ENCODE results near the gene C17orf75. TPM values are rescaled to one million over a fixed set of nuclear protein-coding genes. Genes with fewer than 3 reads are reported as not detected.
"Not testable (repeated sequence)": the region's sequence is repeated elsewhere in the genome, so short reads cannot be mapped to it uniquely, and the experiment has no call there.

Gene C17orf75
- polyA plus RNA-seq, 2 donors: 7.3 to 9.3 TPM

DNA sequence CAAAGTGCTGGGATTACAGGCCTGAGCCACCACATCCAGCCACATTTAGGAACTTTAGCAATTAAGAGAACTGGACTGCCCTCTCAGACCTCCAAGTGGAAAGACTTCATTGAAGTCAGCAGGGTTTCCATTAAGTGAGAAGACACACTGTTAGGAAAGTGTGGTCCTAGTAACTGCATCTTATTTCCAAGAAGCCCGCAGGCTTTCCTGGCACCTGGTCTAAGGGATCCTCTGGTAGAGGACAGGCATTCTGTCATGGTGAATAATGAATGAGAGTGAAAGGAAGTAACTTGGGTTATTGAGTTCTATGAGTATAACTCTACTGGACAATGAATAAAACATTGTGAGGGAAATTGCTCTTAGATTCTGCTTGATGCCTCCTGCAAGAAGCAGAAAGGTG is 14.1 kb downstream of the C17orf75 start:
- Histone ChIP-seq H3K4me1 (ENCODE audit: control insufficient read depth in 2 of 2, insufficient read depth in 2 of 2, low read length in 1 of 2) (no peaks in the 10 kb centered on the region), H3K27ac (ENCODE audit: low read depth in 2 of 2, low read length in 1 of 2) (no peak overlapping the region), H3K36me3 (ENCODE audit: control insufficient read depth in 2 of 2, insufficient read depth in 2 of 2, low read length in 1 of 2) (no peaks in the 10 kb centered on the region), H3K27me3 (ENCODE audit: control insufficient read depth in 1 of 2, insufficient read depth in 2 of 2, low read length in 2 of 2) (no peaks in the 10 kb centered on the region), H3K9me3 (ENCODE audit: control insufficient read depth in 2 of 2, insufficient read depth in 1 of 2, low read depth in 1 of 2, low read length in 1 of 2) (no peaks in the 10 kb centered on the region), H3K4me3 (ENCODE audit: low read depth in 1 of 2, low read length in 2 of 2) (no peak overlapping the region)
- WGBS, 2 donors: 89 to 100% methylated on average over 1 of the region's 1 CpG

DNA sequence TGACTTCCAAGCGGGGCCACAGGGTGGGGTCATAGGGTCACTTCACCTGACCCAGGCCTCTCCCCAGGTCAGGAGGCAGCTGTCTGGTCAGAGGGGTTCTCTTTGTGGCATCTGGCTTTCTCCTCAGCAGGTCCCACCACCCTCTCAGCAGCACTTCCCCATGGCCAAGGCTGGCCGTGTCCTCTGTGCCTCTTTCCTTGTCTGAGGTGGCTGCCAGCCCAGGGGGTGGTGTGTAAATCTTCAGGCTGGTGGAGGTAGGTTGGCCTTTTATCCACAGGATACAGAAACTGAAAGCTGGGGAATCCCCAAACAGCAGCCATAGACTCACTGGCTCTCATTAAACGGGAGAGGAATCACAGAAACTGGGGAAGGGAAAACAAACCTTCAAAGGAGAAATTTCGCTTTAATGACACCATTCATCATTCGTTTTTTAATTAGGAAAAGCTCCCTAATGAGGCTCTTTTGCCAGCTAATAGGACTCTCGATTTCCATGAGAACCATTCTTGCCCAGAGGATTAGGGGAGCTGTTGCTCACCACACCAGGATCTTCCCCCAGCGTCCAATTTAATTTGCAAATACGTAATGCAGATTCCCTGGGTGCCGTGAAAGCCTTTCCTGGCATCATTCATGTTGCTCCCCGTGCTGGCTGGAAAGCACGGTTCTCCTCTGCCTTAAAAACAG is 18.0 kb downstream of the C17orf75 start:
- Histone ChIP-seq H3K27me3 (ENCODE audit: control insufficient read depth in 1 of 2, insufficient read depth in 2 of 2, low read length in 2 of 2) (no peaks in the 10 kb centered on the region), H3K36me3 (ENCODE audit: control insufficient read depth in 2 of 2, insufficient read depth in 2 of 2, low read length in 1 of 2) (no peaks in the 10 kb centered on the region), H3K9me3 (ENCODE audit: control insufficient read depth in 2 of 2, insufficient read depth in 1 of 2, low read depth in 1 of 2, low read length in 1 of 2) (no peaks in the 10 kb centered on the region), H3K4me1 (ENCODE audit: control insufficient read depth in 2 of 2, insufficient read depth in 2 of 2, low read length in 1 of 2) (peaks cover 0 to 5% of the 10 kb centered on the region in 2 donors), H3K4me3 (ENCODE audit: low read depth in 1 of 2, low read length in 2 of 2) (peak overlapping the region in 1 of 2 donors; percentile 18), H3K27ac (ENCODE audit: low read depth in 2 of 2, low read length in 1 of 2) (no peak overlapping the region)
- WGBS, 2 donors: 24 to 36% methylated on average over 11 of the region's 11 CpGs

DNA sequence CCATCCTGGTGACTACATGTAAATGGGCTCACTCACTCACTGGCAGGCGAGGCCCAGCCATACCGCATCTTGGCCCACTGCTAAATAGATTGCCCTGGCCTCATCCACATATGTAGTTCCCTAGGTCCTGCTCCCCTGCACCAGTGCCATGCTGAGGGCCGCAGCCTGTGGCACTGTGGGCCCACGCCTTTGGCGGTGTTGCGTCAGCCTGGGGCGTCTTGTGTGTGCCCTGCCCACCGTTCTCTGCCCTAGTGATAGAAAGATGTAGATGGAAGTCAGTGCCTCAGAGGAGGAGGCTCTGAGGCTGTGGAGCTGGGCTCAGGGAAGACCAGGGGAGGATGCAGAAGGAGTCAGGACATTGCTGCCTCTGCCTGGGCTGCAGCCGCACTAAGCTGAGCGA is 18.9 kb downstream of the C17orf75 start:
- 82 to 93% methylated on average over 10 of the region's 10 CpGs for WGBS, 2 donors
- H3K27me3 ChIP-seq (ENCODE audit: control insufficient read depth in 1 of 2, insufficient read depth in 2 of 2, low read length in 2 of 2): no peaks in the 10 kb centered on the region
- H3K4me1 ChIP-seq (ENCODE audit: control insufficient read depth in 2 of 2, insufficient read depth in 2 of 2, low read length in 1 of 2): peaks cover 0 to 5% of the 10 kb centered on the region in 2 donors
- no peaks in the 10 kb centered on the region for H3K9me3 ChIP-seq (ENCODE audit: control insufficient read depth in 2 of 2, insufficient read depth in 1 of 2, low read depth in 1 of 2, low read length in 1 of 2)
- H3K4me3 ChIP-seq (ENCODE audit: low read depth in 1 of 2, low read length in 2 of 2): no peak overlapping the region
- no peak overlapping the region for H3K27ac ChIP-seq (ENCODE audit: low read depth in 2 of 2, low read length in 1 of 2)
- no peaks in the 10 kb centered on the region for H3K36me3 ChIP-seq (ENCODE audit: control insufficient read depth in 2 of 2, insufficient read depth in 2 of 2, low read length in 1 of 2)

DNA sequence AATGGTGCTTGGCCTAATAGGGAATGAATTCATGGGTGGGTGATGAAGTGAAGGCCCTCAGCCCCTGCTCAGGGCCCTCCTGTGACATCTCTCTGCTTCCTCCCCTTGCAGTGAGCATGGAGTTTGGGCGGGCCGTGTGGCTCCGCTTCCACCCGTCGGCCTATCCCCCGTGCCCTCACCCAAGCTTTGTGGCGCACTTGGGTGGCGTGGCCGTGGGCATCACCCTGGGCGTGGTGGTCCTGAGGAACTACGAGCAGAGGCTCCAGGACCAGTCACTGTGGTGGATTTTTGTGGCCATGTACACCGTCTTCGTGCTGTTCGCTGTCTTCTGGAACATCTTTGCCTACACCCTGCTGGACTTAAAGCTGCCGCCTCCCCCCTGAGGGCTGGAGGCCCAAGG is 21.1 kb downstream of the C17orf75 start:
- WGBS, 2 donors: 92 to 96% methylated on average over 15 of the region's 15 CpGs
- Histone ChIP-seq H3K27ac (ENCODE audit: low read depth in 2 of 2, low read length in 1 of 2) (no peak overlapping the region), H3K36me3 (ENCODE audit: control insufficient read depth in 2 of 2, insufficient read depth in 2 of 2, low read length in 1 of 2) (no peaks in the 10 kb centered on the region), H3K9me3 (ENCODE audit: control insufficient read depth in 2 of 2, insufficient read depth in 1 of 2, low read depth in 1 of 2, low read length in 1 of 2) (no peaks in the 10 kb centered on the region), H3K4me1 (ENCODE audit: control insufficient read depth in 2 of 2, insufficient read depth in 2 of 2, low read length in 1 of 2) (peaks cover 0 to 5% of the 10 kb centered on the region in 2 donors), H3K4me3 (ENCODE audit: low read depth in 1 of 2, low read length in 2 of 2) (no peak overlapping the region), H3K27me3 (ENCODE audit: control insufficient read depth in 1 of 2, insufficient read depth in 2 of 2, low read length in 2 of 2) (no peaks in the 10 kb centered on the region)

DNA sequence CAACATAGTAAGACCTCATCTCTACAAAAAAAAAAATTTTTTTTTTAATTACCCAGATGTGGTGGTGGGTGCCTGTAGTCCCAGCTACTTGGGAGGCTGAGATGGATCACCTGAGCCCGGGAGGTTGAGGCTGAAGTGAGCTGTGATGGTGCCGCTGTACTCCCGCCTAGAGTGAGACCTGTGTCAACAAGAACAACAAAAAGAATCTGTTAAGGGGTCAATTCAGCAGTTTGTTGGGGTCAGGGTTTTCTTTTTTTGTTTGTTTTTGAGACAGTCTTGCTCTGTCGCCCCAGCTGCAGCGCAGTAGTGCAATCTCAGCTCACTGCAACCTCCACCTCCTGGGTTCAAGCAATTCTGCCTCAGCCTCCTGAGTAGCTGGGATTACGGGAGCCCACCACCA is 21.9 kb downstream of the C17orf75 start:
- H3K27me3 ChIP-seq (ENCODE audit: control insufficient read depth in 1 of 2, insufficient read depth in 2 of 2, low read length in 2 of 2); H3K9me3 ChIP-seq (ENCODE audit: control insufficient read depth in 2 of 2, insufficient read depth in 1 of 2, low read depth in 1 of 2, low read length in 1 of 2); H3K36me3 ChIP-seq (ENCODE audit: control insufficient read depth in 2 of 2, insufficient read depth in 2 of 2, low read length in 1 of 2); H3K27ac ChIP-seq (ENCODE audit: low read depth in 2 of 2, low read length in 1 of 2); H3K4me3 ChIP-seq (ENCODE audit: low read depth in 1 of 2, low read length in 2 of 2); H3K4me1 ChIP-seq (ENCODE audit: control insufficient read depth in 2 of 2, insufficient read depth in 2 of 2, low read length in 1 of 2): not testable (repeated sequence)
- 87 to 90% methylated on average over 6 of the region's 6 CpGs for WGBS, 2 donors

DNA sequence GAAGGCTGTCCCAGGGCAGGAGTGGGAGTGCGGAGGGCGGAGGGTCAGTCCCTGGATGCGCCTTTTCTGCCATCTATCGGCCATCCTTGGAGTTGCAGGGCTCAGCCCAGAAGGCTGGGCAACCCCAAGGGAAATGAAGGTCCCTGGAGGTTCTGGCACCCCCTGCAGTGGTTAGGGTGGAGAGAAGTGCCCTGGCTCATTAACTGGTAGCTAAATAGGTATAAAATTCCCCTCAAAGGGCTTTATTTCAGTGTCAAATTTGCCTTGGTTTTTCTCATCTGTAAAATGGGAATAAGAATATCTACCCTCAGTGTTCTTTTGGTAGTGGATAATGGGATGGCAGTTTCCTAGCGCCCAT is 22.4 kb downstream of the C17orf75 start:
- Histone ChIP-seq H3K4me3 (ENCODE audit: low read depth in 1 of 2, low read length in 2 of 2) (no peak overlapping the region), H3K4me1 (ENCODE audit: control insufficient read depth in 2 of 2, insufficient read depth in 2 of 2, low read length in 1 of 2) (peaks cover 0 to 5% of the 10 kb centered on the region in 2 donors), H3K27me3 (ENCODE audit: control insufficient read depth in 1 of 2, insufficient read depth in 2 of 2, low read length in 2 of 2) (no peaks in the 10 kb centered on the region), H3K36me3 (ENCODE audit: control insufficient read depth in 2 of 2, insufficient read depth in 2 of 2, low read length in 1 of 2) (no peaks in the 10 kb centered on the region), H3K27ac (ENCODE audit: low read depth in 2 of 2, low read length in 1 of 2) (no peak overlapping the region), H3K9me3 (ENCODE audit: control insufficient read depth in 2 of 2, insufficient read depth in 1 of 2, low read depth in 1 of 2, low read length in 1 of 2) (no peaks in the 10 kb centered on the region)
- 18 to 23% methylated on average over 5 of the region's 5 CpGs for WGBS, 2 donors

DNA sequence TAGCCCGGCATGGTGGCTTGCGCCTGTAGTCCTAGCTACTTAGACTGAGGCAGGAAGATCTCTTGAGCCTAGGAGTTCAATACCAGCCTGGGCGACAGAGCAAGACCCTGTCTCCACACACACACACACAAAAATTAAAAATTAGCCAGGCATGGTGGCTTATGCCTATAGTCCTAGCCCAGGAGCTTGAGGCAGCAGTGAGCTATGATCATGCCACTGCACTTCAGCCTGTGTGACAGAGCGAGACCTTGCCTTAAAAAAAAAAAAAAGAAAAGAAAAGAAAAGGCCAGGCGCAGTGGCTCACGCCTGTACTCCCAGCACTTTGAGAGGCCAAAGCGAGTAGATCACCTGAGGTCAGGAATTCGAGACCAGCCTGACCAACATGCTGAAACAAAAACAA is 23.9 kb downstream of the C17orf75 start:
- peaks cover 0 to 5% of the 10 kb centered on the region in 2 donors for H3K4me1 ChIP-seq (ENCODE audit: control insufficient read depth in 2 of 2, insufficient read depth in 2 of 2, low read length in 1 of 2)
- H3K36me3 ChIP-seq (ENCODE audit: control insufficient read depth in 2 of 2, insufficient read depth in 2 of 2, low read length in 1 of 2): no peaks in the 10 kb centered on the region
- H3K9me3 ChIP-seq (ENCODE audit: control insufficient read depth in 2 of 2, insufficient read depth in 1 of 2, low read depth in 1 of 2, low read length in 1 of 2): no peaks in the 10 kb centered on the region
- H3K27me3 ChIP-seq (ENCODE audit: control insufficient read depth in 1 of 2, insufficient read depth in 2 of 2, low read length in 2 of 2): no peaks in the 10 kb centered on the region
- no peak overlapping the region for H3K27ac ChIP-seq (ENCODE audit: low read depth in 2 of 2, low read length in 1 of 2)
- 91 to 95% methylated on average over 8 of the region's 8 CpGs for WGBS, 2 donors
- no peak overlapping the region for H3K4me3 ChIP-seq (ENCODE audit: low read depth in 1 of 2, low read length in 2 of 2)

DNA sequence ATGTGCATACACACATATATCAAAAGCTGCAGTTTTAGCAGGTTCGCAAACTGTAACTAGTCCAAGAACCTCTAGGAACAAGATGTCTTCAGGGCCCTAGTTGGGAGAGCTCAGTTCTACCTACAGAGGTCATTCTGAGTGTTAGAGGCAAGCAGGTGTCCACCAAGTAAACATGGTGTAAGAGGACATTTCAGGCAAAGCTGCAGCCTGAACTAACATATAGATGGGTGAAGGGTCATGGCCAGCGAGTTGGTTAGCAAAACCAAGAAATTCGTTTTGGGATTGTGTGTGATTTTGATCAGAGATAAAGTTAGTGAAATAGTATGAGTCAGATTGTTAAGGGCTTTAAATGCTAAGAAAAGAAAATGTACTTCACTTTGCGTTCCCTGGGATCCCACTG is 24.6 kb downstream of the C17orf75 start:
- Histone ChIP-seq H3K4me3 (ENCODE audit: low read depth in 1 of 2, low read length in 2 of 2) (no peak overlapping the region), H3K27me3 (ENCODE audit: control insufficient read depth in 1 of 2, insufficient read depth in 2 of 2, low read length in 2 of 2) (no peaks in the 10 kb centered on the region), H3K36me3 (ENCODE audit: control insufficient read depth in 2 of 2, insufficient read depth in 2 of 2, low read length in 1 of 2) (no peaks in the 10 kb centered on the region), H3K27ac (ENCODE audit: low read depth in 2 of 2, low read length in 1 of 2) (no peak overlapping the region), H3K9me3 (ENCODE audit: control insufficient read depth in 2 of 2, insufficient read depth in 1 of 2, low read depth in 1 of 2, low read length in 1 of 2) (no peaks in the 10 kb centered on the region), H3K4me1 (ENCODE audit: control insufficient read depth in 2 of 2, insufficient read depth in 2 of 2, low read length in 1 of 2) (peaks cover 0 to 5% of the 10 kb centered on the region in 2 donors)
- 76 to 84% methylated on average over 4 of the region's 4 CpGs for WGBS, 2 donors

DNA sequence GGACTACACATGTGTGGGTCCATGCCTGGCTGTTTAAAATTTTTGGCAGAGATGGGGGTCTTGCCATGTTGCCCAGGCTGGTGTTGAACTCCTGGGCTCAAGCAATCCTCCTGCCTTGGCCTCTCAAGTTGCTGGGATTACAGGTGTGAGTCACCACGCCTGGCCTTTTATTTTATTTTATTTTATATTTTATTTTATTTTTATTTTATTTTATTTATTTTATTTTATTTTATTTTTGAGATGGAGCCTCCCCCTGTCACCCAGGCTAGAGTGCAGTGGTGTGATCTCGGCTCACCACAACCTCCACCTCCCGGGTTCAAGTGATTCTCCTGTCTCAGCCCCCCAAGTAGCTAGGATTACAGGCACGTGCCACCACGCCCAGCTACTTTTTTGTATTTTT is 25.3 kb downstream of the C17orf75 start:
- not testable (repeated sequence) for H3K9me3 ChIP-seq (ENCODE audit: control insufficient read depth in 2 of 2, insufficient read depth in 1 of 2, low read depth in 1 of 2, low read length in 1 of 2); H3K27me3 ChIP-seq (ENCODE audit: control insufficient read depth in 1 of 2, insufficient read depth in 2 of 2, low read length in 2 of 2); H3K27ac ChIP-seq (ENCODE audit: low read depth in 2 of 2, low read length in 1 of 2); H3K36me3 ChIP-seq (ENCODE audit: control insufficient read depth in 2 of 2, insufficient read depth in 2 of 2, low read length in 1 of 2); H3K4me1 ChIP-seq (ENCODE audit: control insufficient read depth in 2 of 2, insufficient read depth in 2 of 2, low read length in 1 of 2); H3K4me3 ChIP-seq (ENCODE audit: low read depth in 1 of 2, low read length in 2 of 2)
- WGBS, 2 donors: 93 to 94% methylated on average over 5 of the region's 5 CpGs

DNA sequence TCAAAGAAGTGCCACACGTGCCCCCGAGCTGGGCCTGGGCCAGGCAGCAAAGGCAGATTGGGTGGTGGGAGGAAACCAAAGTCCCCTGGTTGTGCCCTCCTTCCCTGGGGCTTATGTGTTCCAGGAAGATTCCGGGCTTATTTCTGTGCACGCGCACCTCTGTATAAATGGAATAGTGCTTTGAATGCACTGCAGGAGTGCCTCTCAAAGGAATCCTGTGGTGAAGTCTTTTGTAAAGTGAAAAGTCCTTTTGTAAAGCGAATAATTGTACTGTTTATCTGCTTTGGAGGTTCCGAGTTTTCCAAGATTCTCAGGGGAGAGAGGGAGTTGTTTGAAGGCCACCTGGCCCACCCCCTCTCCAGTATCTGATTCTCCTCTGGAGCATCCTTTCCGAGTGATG is 26.8 kb downstream of the C17orf75 start:
- no peaks in the 10 kb centered on the region for H3K4me1 ChIP-seq (ENCODE audit: control insufficient read depth in 2 of 2, insufficient read depth in 2 of 2, low read length in 1 of 2)

More for the DNA sequence above, 26.8 kb downstream of the C17orf75 start:
- no peaks in the 10 kb centered on the region for H3K27me3 ChIP-seq (ENCODE audit: control insufficient read depth in 1 of 2, insufficient read depth in 2 of 2, low read length in 2 of 2)
- no peaks in the 10 kb centered on the region for H3K36me3 ChIP-seq (ENCODE audit: control insufficient read depth in 2 of 2, insufficient read depth in 2 of 2, low read length in 1 of 2)
- no peak overlapping the region for H3K4me3 ChIP-seq (ENCODE audit: low read depth in 1 of 2, low read length in 2 of 2)
- H3K9me3 ChIP-seq (ENCODE audit: control insufficient read depth in 2 of 2, insufficient read depth in 1 of 2, low read depth in 1 of 2, low read length in 1 of 2): no peaks in the 10 kb centered on the region
- WGBS, 2 donors: 84 to 85% methylated on average over 8 of the region's 8 CpGs
- no peak overlapping the region for H3K27ac ChIP-seq (ENCODE audit: low read depth in 2 of 2, low read length in 1 of 2)

All from esophagus (tissue), 2 donors.